HG03354 (cell line): ENCODE data around the gene PRKCH.
A peak's percentile ranks its signal among the peaks of the same experiment; 100 is the strongest.
"Not testable (repeated sequence)": the region's sequence is repeated elsewhere in the genome, so short reads cannot be mapped to it uniquely, and the experiment has no call there.

Source experiments
- ATAC-seq: cut with Tn5 transposase; IDR thresholded peaks from one replicate; pipeline ENCODE4 v1.9.1; 2021; ENCODE audit warnings: mild to moderate bottlenecking; ENCODE audit not compliant: unreplicated experiment, poor library complexity, severe bottlenecking

Gene PRKCH

DNA sequence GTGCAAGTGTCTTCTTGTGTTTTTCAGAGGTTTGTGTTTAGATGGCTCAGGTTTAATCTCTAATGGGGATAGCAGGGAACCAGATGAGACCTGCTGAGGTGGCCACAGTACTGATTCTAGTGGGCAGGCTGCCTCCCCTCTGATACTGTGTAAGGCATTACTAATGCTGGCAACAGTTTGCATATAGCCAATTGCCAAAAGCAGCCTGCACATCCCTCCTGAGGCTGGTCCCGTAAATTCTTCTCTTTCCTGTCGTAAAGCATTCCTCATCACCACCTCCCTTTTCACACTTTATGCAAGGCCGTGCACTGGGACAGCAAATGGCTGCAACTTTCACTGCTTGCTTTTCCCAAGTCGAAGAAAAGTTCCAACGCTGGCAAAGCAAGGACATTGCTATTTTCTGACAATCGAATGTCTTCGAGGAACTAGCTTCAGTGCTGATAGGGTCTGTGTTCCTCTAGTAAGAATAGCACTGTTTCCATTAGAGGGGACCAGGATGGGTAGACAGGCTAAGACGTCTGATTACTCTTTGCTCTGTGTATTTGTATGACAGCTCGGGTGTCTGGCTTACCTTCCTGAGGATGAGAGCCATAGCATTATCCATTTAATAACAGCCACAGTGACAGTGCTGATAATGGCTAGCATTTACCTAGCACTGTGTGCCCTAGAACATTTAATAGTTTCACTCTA is 195.7 kb downstream of the PRKCH start:
- ATAC-seq: no peak

GRCh38 chr14:61517911-61518384 is 196.6 kb downstream of the PRKCH start:
- no peak for ATAC-seq

GRCh38 chr14:61518403-61518802 is 197.0 kb downstream of the PRKCH start:
- no peak for ATAC-seq

DNA sequence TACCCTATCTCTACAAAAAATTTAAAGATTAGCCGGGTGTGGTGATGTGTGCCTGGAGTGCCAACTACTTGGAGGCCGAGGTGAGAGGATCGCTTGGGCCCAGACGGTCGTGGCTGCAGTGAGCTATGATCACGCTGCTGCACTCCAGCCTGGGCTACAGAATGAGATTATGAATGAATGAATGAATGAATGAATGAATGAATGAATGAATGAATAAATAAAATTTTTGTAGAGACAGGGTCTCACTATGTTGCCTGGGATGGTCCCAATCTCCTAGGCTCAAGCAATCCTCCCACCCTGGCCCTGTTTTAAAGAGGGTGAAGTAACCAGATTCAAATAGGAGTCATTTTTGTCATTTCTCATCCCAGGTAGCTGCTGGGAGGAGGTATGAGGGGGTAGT is 197.7 kb downstream of the PRKCH start:
- ATAC-seq: no peak

- no peak for ATAC-seq
Measured at GRCh38 chr14:61519735-61520134, 198.4 kb downstream of the PRKCH start.

- no peak for ATAC-seq
Measured at GRCh38 chr14:61520576-61520975, 199.2 kb downstream of the PRKCH start.

DNA sequence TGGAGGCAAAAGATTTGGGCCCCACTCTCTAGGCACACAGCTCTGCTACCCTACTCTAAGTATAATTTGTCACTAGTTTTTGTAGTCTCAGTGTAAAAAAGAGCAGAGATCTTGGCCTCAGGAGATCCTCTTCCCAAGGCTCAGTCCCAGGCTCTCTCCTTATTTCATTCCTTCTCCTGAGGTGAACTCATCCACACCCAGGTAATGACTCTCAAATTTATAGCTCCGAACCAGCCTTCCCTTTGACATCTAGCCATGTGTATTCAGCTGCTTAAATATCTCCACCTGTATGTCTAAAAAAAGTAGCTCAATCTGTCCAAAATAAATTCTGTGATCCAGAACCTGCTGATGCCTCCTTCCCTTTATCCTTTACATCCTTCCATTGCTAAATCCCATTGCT is 200.4 kb downstream of the PRKCH start:
- ATAC-seq: no peak

DNA sequence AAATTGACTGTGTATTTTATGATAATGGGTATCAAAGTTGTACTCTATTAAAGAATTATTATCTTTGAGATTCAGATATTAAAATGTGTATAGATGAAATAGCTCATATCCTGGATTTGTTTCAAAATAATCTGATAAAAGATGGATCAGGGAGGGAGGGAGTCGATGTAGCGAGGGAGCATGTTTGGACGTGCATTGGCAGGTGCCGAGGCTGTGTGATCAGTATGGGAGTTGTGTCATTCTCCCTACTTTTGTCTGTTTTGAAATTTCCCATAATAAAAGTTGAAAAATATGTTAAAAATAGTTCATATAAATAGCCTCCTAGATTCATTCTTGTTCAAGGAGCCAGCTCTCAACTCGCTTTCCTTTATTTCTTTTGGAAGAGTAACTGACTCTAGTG is 202.4 kb downstream of the PRKCH start:
- no peak for ATAC-seq

- no peak for ATAC-seq
Measured at GRCh38 chr14:61524211-61524806, 202.9 kb downstream of the PRKCH start.

GRCh38 chr14:61524936-61525292 is 203.5 kb downstream of the PRKCH start:
- no peak for ATAC-seq

DNA sequence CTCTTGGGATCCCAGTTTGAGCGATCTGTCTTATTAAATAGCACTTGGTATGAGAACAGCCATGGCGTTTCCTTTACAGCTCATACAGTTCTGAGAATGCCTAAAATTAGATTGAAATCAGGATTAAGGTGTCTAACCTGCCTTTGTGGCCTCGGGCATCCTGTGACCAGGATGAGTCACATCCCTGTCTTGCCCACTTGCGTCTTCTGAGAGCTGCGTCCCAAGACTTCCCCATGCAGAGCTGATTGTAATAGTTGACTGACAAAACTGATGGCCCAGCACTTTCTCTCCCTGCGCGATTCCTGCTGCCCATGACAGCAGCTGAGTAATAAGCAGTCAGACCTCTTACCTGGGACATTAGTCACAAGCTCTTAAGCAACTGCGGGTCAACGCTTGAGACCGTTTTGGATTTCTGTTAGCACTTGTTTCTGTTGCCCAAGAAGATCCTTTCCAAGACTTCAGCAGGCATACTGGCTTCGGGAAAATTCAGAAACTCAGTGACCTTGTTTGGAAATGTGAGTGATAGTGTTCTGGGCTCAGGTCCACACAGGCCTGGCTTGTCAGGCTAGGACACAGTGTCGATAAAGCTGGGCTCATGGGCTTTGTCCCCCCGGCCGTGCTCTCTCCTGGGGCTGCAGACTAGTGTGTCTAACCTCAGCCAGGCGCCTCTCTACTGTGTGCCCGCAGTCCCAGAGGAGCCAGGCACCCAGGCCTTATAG is 204.1 kb downstream of the PRKCH start:
- peak; percentile 78 for ATAC-seq

GRCh38 chr14:61526405-61527312 is 205.3 kb downstream of the PRKCH start:
- ATAC-seq: no peak

- ATAC-seq: no peak
Measured at GRCh38 chr14:61527325-61528100, 206.1 kb downstream of the PRKCH start.

GRCh38 chr14:61528591-61529021 is 207.2 kb downstream of the PRKCH start:
- no peak for ATAC-seq

DNA sequence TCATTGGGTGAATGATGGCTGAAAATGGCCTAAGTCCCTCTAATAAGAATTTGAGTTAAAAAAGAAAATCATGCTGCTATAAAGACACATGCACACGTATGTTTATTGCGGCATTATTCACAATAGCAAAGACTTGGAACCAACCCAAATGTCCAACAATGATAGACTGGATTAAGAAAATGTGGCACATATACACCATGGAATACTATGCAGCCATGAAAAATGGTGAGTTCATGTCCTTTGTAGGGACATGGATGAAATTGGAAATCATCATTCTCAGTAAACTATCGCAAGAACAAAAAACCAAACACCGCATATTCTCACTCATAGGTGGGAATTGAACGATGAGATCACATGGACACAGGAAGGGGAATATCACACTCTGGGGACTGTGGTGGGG is 208.0 kb downstream of the PRKCH start:
- not testable (repeated sequence) for ATAC-seq

GRCh38 chr14:61530296-61530695 is 208.9 kb downstream of the PRKCH start:
- no peak for ATAC-seq

GRCh38 chr14:61530896-61531295 is 209.5 kb downstream of the PRKCH start:
- ATAC-seq: no peak

DNA sequence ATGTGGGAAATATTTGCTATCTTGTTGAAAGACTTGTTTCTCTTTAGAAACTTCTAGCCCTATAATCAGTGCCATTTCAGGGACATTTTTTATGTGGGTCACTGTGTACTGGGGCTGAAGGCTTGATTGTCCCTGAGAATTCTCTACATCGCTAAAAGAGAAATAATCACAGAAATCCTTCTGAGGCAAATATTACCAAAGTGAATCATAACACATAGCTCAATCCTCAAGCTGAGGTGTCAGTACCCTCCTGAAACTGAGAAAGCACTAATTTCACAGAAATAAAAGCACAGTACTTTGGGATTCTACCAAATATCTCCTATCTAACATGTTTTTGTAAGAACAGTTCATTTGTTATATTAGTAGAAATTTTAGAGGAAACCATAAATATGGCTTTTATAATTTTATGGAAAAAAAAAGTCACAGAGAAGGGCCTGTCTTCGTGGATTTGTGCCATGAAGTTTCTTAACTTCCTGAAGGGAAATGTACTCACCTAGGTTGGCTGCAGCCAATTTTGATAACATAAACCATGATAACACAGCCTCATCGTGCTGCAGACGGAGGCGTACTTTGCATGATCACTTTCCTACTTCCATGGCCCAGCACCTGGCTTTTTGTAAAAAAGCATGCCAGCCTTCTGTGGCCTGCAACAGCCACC is 210.2 kb downstream of the PRKCH start:
- ATAC-seq: no peak

DNA sequence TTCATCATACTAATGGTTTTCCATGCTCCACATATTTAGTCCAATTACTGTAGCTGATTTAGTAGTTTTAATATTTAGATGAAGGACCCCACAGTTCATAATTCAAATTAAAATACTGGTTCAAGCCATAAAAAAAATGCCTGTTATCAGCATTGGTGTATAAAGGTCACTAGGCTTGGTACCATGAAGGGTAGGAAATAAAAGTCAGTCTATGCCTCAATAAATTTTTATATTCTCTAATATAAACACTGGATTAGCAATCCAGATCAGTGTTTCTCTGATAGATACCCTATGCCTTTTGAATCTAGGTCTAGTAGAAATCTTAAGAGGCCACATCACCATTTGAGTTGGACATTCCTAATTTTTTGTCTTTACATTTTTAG is 210.7 kb downstream of the PRKCH start:
- no peak for ATAC-seq
